H1 (cell line): Measurements from ENCODE around the gene BACE2. TPM values are rescaled to one million over a fixed set of nuclear protein-coding genes. Genes with fewer than 3 reads are reported as not detected.

Experiments used
- CTCF ChIA-PET: fragments of 300-600 bp; sonication (Branson Sonifier 250); formaldehyde crosslinking; loops from one replicate; lab custom pipeline; 2021; ENCODE audit not compliant: partially characterized antibody; lab: Charles Lee
- POLR2A ChIA-PET: fragments of 300-600 bp; sonication (Branson Sonifier 250); formaldehyde crosslinking; loops from one replicate; lab custom pipeline; 2021; ENCODE audit warnings: inconsistent platforms; ENCODE audit not compliant: partially characterized antibody; lab: Charles Lee
- DNase-seq, 2 experiments: peaks; one replicate each; pipeline versions ENCODE4 v3.0.0 to v3.0.0-alpha.2; 2010 to 2022; ENCODE audit warnings: low spot score in 2 of 2, low read depth in 1 of 2, mixed read lengths in 1 of 2
- FAIRE-seq: peaks from 2 replicates; lab custom pipeline; 2011; peaks lifted over from hg19 to GRCh38; lab: Jason Lieb, UNC
- H2AFZ ChIP-seq: 2 replicates; pipeline ENCODE4 v1.8.1; 2012; ENCODE audit warnings: low read length, inconsistent platforms
- H2AK5ac ChIP-seq: 2 replicates; pipeline ENCODE4 v1.6.1; 2013; ENCODE audit warnings: low read depth, low read length
- H2BK120ac ChIP-seq: replicated peaks from 2 replicates; pipeline ENCODE3; 2013; ENCODE audit warnings: low read depth, low read length, inconsistent platforms
- H2BK12ac ChIP-seq: 2 replicates; pipeline ENCODE4 v1.6.1; 2013; ENCODE audit warnings: low read depth, low read length
- H2BK15ac ChIP-seq: 2 replicates; pipeline ENCODE4 v1.6.1; 2013; ENCODE audit warnings: low read length
- H2BK20ac ChIP-seq: 2 replicates; pipeline ENCODE4 v1.6.1; 2013; ENCODE audit warnings: low read length
- H2BK5ac ChIP-seq: 2 replicates; pipeline ENCODE4 v1.6.1; 2013; ENCODE audit warnings: low read depth, low read length
- H3K14ac ChIP-seq: 2 replicates; pipeline ENCODE4 v1.6.1; 2013; ENCODE audit warnings: inconsistent platforms; ENCODE audit not compliant: insufficient read length
- H3K18ac ChIP-seq: 2 replicates; pipeline ENCODE4 v1.6.1; 2013; ENCODE audit warnings: low read length; ENCODE audit errors: extremely low read depth
- H3K23ac ChIP-seq: 2 replicates; pipeline ENCODE4 v1.6.1; 2013; ENCODE audit warnings: inconsistent platforms; ENCODE audit not compliant: insufficient read length
- H3K23me2 ChIP-seq: 2 replicates; pipeline ENCODE4 v1.6.1; 2013; ENCODE audit warnings: low read depth, low read length
- H3K27ac ChIP-seq: 2 replicates; pipeline ENCODE4 v1.6.1; 2011; ENCODE audit warnings: low read depth, low read length, inconsistent platforms
- H3K27me3 ChIP-seq, 4 experiments: replicated peaks in 1 of 4; 1 replicate in 1 of 4; 2 replicates in 3 of 4; pipeline versions ENCODE4 v1.6.1 to v1.8.1; 2011 to 2013; ENCODE audit warnings: low read length in 3 of 4, mild to moderate bottlenecking in 3 of 4, inconsistent platforms in 2 of 4, mixed read lengths in 2 of 4, moderate library complexity in 1 of 4; ENCODE audit not compliant: control insufficient read depth in 3 of 4, insufficient read depth in 3 of 4; ENCODE audit errors: extremely low read depth in 1 of 4
- H3K36me3 ChIP-seq, 4 experiments: 2 replicates each; pipeline versions ENCODE4 v1.6.1 to v1.8.1; 2011 to 2013; ENCODE audit warnings: mild to moderate bottlenecking in 4 of 4, low read length in 3 of 4, moderate library complexity in 2 of 4, control low read depth in 1 of 4, inconsistent platforms in 1 of 4; ENCODE audit not compliant: insufficient read depth in 4 of 4, control insufficient read depth in 2 of 4
- H3K4ac ChIP-seq: replicated peaks from 2 replicates; pipeline ENCODE3; 2013; ENCODE audit warnings: low read length, low read depth, mixed read lengths, inconsistent platforms; ENCODE audit not compliant: insufficient read length
- H3K4me1 ChIP-seq, 4 experiments: replicated peaks in 1 of 4; 1 replicate in 1 of 4; 2 replicates in 3 of 4; pipeline versions ENCODE4 v1.6.1 to v1.8.1; 2011 to 2013; ENCODE audit warnings: low read length in 3 of 4, inconsistent platforms in 2 of 4, mixed read lengths in 1 of 4; ENCODE audit not compliant: insufficient read depth in 4 of 4, control insufficient read depth in 3 of 4
- H3K4me2 ChIP-seq, 2 experiments: 2 replicates each; pipeline versions ENCODE4 v1.6.1 to v1.8.1; 2011 to 2013; ENCODE audit warnings: low read depth in 2 of 2, low read length in 2 of 2, control low read depth in 1 of 2, inconsistent platforms in 1 of 2, mild to moderate bottlenecking in 1 of 2; ENCODE audit not compliant: insufficient read depth in 1 of 2
- H3K4me3 ChIP-seq, 4 experiments: fragments of 200-600, 300-600 bp in 1 of 4; sonication (generic), shearing (Covaris generic), sonication (Bioruptor Twin) in 1 of 4; 2 replicates each; pipeline versions ENCODE4 v1.5.1 to v1.8.1; 2011 to 2016; ENCODE audit warnings: low read length in 4 of 4, low read depth in 3 of 4, control low read depth in 2 of 4, inconsistent platforms in 2 of 4, mild to moderate bottlenecking in 2 of 4, mixed read lengths in 1 of 4, moderate library complexity in 1 of 4; ENCODE audit not compliant: insufficient read depth in 2 of 4; ENCODE audit errors: extremely low read depth in 1 of 4
- H3K56ac ChIP-seq: replicated peaks from 2 replicates; pipeline ENCODE3; 2013; ENCODE audit warnings: low read depth, mild to moderate bottlenecking, mixed read lengths, low read length, inconsistent platforms; ENCODE audit not compliant: insufficient read length
- H3K79me1 ChIP-seq: 2 replicates; pipeline ENCODE4 v1.6.1; 2013; ENCODE audit warnings: low read depth, low read length, control low read depth
- H3K79me2 ChIP-seq, 2 experiments: 2 replicates each; pipeline versions ENCODE4 v1.6.1 to v1.8.1; 2012 to 2013; ENCODE audit warnings: low read length in 2 of 2, mild to moderate bottlenecking in 2 of 2, inconsistent platforms in 1 of 2; ENCODE audit not compliant: insufficient read depth in 2 of 2, control insufficient read depth in 1 of 2
- H3K9ac ChIP-seq, 4 experiments: replicated peaks in 1 of 4; 1 replicate in 1 of 4; 2 replicates in 3 of 4; pipeline versions ENCODE4 v1.6.1 to v1.8.1; 2011 to 2013; ENCODE audit warnings: low read depth in 3 of 4, low read length in 3 of 4, control low read depth in 2 of 4, mild to moderate bottlenecking in 2 of 4, moderate library complexity in 2 of 4, inconsistent platforms in 1 of 4; ENCODE audit errors: extremely low read depth in 1 of 4
- H3K9me3 ChIP-seq, 2 experiments: 2 replicates each; pipeline versions ENCODE4 v1.6.1 to v1.8.1; 2012 to 2013; ENCODE audit warnings: mild to moderate bottlenecking in 2 of 2, moderate library complexity in 2 of 2, control low read depth in 1 of 2, inconsistent platforms in 1 of 2, low read depth in 1 of 2, low read length in 1 of 2, mixed read lengths in 1 of 2; ENCODE audit not compliant: insufficient read depth in 2 of 2
- H4K20me1 ChIP-seq, 2 experiments: replicated peaks in 1 of 2; 2 replicates each; pipeline versions ENCODE3 to v1.8.1; 2011 to 2013; ENCODE audit warnings: inconsistent platforms in 2 of 2, low read length in 2 of 2, mild to moderate bottlenecking in 1 of 2; ENCODE audit not compliant: insufficient read depth in 2 of 2, control insufficient read depth in 1 of 2
- H4K5ac ChIP-seq: 2 replicates; pipeline ENCODE4 v1.6.1; 2013; ENCODE audit warnings: low read length, low read depth, mixed read lengths, inconsistent platforms; ENCODE audit not compliant: insufficient read length
- H4K8ac ChIP-seq: 2 replicates; pipeline ENCODE4 v1.8.0; 2013; ENCODE audit warnings: mild to moderate bottlenecking, moderate library complexity, low read length, inconsistent platforms; ENCODE audit not compliant: insufficient read depth; ENCODE audit errors: extremely low read depth
- H4K91ac ChIP-seq: replicated peaks from 2 replicates; pipeline ENCODE3; 2013; ENCODE audit warnings: low read length, mixed read lengths, inconsistent platforms; ENCODE audit not compliant: insufficient read length
- SUZ12 ChIP-seq: fragments of 200-600 bp; sonication (generic); IDR thresholded peaks from 2 replicates; pipeline ENCODE4 v1.6.1; 2012; ENCODE audit warnings: mild to moderate bottlenecking, inconsistent platforms, low read length, moderate library complexity, mixed read lengths
- TEAD4 ChIP-seq: IDR thresholded peaks from 2 replicates; pipeline ENCODE4 v1.6.1; 2012; ENCODE audit warnings: low read depth, low read length, inconsistent platforms, mixed read lengths
- WGBS, 2 experiments: shearing (Covaris generic) in 1 of 2; methylation state at CpG; one replicate each; pipeline versions ENCODE4 v1.1.6 to v1.1.7; 2013 to 2015; ENCODE audit warnings: low lambda C conversion rate in 2 of 2, mixed read lengths in 2 of 2, inconsistent platforms in 1 of 2, low coverage in 1 of 2, missing lambda C conversion rate in 1 of 2; ENCODE audit not compliant: insufficient replicate concordance in 2 of 2, insufficient coverage in 1 of 2, insufficient read length in 1 of 2; ENCODE audit errors: extremely low coverage in 1 of 2, missing lambda C conversion rate in 1 of 2; 5-methylcytosine and 5-hydroxymethylcytosine counted together
- polyA plus RNA-seq, 7 experiments: library from polyadenylated mRNA; depleted of rRNA in 3 of 7; stranded (reverse) in 5 of 7; unstranded in 2 of 7; fragments of >200 nt in 5 of 7; fragments of 200-250 nt in 2 of 7; gene quantifications; 1 replicate in 5 of 7; 2 replicates in 1 of 7; 4 replicates in 1 of 7; pipeline versions ENCODE4 v1.2.1 to v1.2.3, GENCODE V29; 2011 to 2013; ENCODE audit warnings: missing spikeins in 2 of 7, mixed read lengths in 2 of 7
- total RNA-seq: library from RNA; stranded (reverse); fragmentation: NEBNext Ultra II Directional; extraction: Animal tissue kit (Norgen Biotek cat#: 25700); gene quantifications from 2 replicates; pipeline ENCODE4 v1.2.1, GENCODE V29; 2021

Gene BACE2
- total and polyA plus RNA-seq, 2 of the 8 experiments (the other 6 are each of a cell fraction or from before 2014, with no cell fraction given) = 8.1 to 10.9 TPM

DNA sequence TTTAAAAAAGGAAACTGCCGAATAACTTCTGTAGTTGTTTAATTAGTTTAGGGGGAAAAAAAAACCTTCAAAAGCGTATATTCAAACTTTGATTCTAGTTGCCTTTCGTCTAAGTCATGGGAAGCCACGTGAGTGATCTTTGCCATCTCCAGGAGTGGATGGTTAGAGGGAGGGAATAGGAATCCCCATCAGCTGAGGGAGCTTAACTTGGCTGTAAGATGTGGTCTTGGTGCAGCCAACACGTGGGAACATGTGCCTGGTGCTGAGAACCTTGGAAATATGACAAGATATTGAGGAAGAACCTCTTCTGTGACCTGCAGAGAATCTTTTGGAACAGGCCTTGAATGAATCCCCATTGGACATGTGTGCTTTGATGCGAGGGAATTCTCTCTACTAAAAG is 1.7 kb downstream of the BACE2 start:
- WGBS, 2 experiments = 61% methylated on average over 6 of the region's 6 CpGs; no CpG with 5 or more reads in 1 of the 2 experiments
- no peak overlapping the region; a peak in 1 of 4 replicates for H3K4me2 ChIP-seq
- H3K27me3 ChIP-seq = peaks cover 0 to 31% (median 22%) of the 10 kb centered on the region in 4 experiments; a peak in 6 of 7 replicates

More for the DNA sequence above, 1.7 kb downstream of the BACE2 start:
- H2AFZ ChIP-seq = no peak overlapping the region
- no peak overlapping the region for H3K14ac ChIP-seq
- FAIRE-seq (no peak), DNase-seq (no peak)
- H2BK12ac ChIP-seq = no peak overlapping the region
- no peaks in the 10 kb centered on the region for H3K79me2 ChIP-seq
- no peaks in the 10 kb centered on the region for H3K36me3 ChIP-seq
- TF ChIP-seq TEAD4 (no peak), SUZ12 (0 out of 2 replicates have a peak, but pooled peaks have one; percentile 13)
- POLR2A ChIA-PET = no interaction called here
- CTCF ChIA-PET = interaction anchor here (0.6 to 7.0 kb wide), 18 partner anchors 11 to 1727 kb away, joined by 3 to 81 read pairs (median 4); no protein-coding TSS in a partner anchor
- H3K9me3 ChIP-seq = no peaks in the 10 kb centered on the region
- no peak overlapping the region for H3K56ac ChIP-seq
- H3K23me2 ChIP-seq = peaks cover 12% of the 10 kb centered on the region; the same call in 1 of the 2 replicates
- no peaks in the 10 kb centered on the region for H3K79me1 ChIP-seq
- no peak overlapping the region for H4K8ac ChIP-seq
- no peak overlapping the region for H3K4ac ChIP-seq
- peak overlapping the region in 1 of 4 experiments; percentile 96; a peak in 1 of 8 replicates for H3K4me3 ChIP-seq
- no peak overlapping the region for H4K5ac ChIP-seq
- H4K91ac ChIP-seq = no peak overlapping the region
- no peak overlapping the region for H2BK120ac ChIP-seq
- H3K27ac ChIP-seq = no peak overlapping the region
- no peak overlapping the region for H2BK5ac ChIP-seq
- no peak overlapping the region for H3K9ac ChIP-seq
- peaks cover 0 to 4% of the 10 kb centered on the region in 2 experiments for H4K20me1 ChIP-seq
- no peak overlapping the region for H2BK20ac ChIP-seq
- H3K18ac ChIP-seq = no peak overlapping the region
- no peak overlapping the region for H2AK5ac ChIP-seq
- no peak overlapping the region for H2BK15ac ChIP-seq
- no peak overlapping the region for H3K23ac ChIP-seq
- peaks cover 0 to 7% (median 4%) of the 10 kb centered on the region in 4 experiments; a peak in 4 of 7 replicates for H3K4me1 ChIP-seq
